NCI-H146 treated with DMSO at 0.1 percent for 48 hours (cell line): ENCODE results near the gene GDF2.

ENCODE experiments used
- DNase-seq: peaks from one replicate; lab custom pipeline; 2025; ENCODE audit not compliant: unreplicated experiment; lab: John Stamatoyannopoulos, UW

The GDF2 gene

DNA sequence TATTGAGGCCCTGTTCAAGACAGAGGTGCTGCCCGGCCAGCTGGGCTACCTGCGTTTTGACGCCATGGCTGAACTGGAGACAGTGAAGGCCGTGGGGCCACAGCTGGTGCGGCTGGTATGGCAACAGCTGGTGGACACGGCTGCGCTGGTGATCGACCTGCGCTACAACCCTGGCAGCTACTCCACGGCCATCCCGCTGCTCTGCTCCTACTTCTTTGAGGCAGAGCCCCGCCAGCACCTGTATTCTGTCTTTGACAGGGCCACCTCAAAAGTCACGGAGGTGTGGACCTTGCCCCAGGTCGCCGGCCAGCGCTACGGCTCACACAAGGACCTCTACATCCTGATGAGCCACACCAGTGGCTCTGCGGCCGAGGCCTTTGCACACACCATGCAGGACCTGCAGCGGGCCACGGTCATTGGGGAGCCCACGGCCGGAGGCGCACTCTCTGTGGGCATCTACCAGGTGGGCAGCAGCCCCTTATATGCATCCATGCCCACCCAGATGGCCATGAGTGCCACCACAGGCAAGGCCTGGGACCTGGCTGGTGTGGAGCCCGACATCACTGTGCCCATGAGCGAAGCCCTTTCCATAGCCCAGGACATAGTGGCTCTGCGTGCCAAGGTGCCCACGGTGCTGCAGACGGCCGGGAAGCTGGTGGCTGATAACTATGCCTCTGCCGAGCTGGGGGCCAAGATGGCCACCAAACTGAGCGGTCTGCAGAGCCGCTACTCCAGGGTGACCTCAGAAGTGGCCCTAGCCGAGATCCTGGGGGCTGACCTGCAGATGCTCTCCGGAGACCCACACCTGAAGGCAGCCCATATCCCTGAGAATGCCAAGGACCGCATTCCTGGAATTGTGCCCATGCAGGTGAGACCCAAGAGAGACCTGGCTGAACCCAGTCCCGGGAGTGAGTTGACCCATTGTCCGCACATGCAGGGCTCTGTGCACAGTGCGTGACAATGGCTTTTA lies 28.7 kb downstream of the GDF2 start:
- DNase-seq: no peak

DNA sequence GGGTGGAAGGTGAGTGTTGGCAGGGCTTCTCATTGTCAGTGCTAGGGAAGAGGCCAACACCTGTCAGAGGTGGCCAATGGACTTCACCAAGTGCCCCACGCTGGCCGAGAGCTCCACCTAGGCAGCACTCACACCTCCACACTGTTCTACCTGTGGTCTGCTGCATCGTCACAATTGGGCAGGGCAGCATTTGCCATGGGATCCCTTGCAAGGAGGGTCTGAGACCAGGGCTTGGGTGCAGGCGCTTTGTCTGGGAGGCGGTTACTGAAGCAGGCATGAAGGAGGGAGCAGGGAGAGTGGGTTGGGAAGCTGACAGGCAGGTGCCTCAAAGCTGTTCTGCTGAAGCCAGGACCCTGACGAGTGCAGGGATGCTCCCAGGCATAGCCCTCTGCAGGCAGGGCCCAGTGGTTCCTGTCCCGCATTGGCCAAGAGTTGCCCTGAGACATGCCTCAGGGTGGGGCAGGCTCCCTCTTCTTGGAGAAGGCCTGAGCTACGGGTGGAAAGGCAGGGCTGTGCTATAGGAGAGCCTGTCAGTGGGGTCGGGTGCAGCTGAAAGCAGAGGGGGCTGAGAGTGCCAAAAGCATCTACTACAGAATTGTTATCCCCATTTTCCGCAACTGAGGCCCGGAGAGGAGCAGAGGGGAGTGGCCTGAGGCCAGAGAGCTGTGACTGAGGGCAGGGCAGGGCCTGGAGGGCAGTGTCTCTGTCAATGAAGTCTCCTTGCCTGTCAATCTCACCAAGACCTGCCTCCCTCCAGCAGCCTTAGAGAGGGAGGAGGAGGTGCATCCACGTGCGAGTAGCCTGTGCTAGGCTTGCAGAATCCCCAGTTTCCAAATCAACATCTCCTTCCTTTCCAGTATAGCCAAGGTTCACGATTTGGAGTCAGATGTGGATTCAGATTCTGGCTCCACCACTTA lies 29.9 kb downstream of the GDF2 start:
- no peak for DNase-seq

DNA sequence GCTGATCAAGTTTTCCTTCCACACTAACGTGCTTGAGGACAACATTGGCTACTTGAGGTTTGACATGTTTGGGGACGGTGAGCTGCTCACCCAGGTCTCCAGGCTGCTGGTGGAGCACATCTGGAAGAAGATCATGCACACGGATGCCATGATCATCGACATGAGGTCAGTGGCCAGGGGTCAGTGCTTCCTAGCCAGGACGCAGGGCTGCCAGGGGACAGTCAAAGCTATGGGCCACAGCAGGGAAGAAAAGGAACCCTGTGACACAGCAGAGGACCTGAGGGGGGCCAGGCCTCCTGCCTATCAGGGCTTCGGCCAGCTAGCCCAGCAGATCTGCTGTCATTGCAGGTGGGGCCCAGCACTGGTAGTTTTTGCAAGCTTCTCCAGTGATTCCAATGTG lies 31.1 kb downstream of the GDF2 start:
- no peak for DNase-seq

DNA sequence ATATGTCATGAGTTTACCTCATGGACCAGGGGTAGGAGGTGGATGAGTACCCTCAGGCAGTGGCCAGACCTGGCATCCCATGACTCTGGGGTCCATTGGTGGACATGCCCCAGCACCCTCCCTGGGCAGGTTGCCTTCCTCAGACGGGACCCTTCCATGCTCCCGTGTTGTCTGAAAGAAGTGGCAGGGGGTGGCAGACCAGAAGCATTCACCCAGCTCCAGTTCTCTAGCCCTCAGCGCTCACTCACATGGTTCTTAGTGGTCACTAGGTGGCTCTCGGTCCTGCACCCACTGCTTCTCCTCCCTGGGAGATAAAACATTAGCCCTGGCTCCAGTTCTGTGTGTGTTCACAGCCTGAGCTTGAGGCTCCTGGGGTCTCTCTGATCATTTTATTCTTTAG lies 31.9 kb downstream of the GDF2 start:
- no peak for DNase-seq

DNA sequence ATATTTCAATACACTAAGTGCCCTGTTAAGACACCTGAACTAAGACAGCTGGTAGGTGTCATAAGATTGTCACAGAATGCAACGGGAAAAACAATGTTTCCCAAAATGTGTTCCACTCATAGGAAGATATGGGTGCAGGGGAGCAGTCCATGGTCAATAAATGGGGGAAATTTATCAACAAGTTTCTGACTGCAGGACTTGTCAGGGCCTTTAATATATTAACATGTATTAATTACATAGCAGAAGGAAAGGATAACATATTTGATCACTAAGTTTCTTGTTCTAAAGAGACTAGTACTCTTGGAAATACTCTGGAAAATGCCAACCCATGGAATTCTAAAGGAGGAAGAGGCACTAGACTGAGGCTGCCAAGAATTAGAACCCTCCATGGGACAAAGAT lies 32.6 kb downstream of the GDF2 start:
- no peak for DNase-seq

DNA sequence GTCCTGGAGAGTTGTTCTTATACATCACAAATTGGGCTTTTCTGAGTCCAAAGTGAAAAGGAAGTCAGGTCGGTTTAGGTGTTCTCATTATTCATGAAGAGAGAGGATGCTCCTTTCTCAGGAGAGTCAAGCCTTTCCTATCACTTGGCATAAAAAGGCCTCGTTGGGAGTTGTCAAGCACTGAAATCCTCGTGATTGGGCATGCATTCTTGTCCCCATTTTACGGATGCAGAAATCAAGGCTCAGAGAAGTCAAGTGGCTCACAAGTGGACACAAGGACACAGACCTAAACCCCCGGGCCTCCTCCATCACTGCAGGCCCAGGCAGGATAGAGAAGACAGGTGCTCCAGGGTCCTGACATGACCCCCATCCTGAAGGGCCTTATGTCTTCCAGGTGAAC lies 34.5 kb downstream of the GDF2 start:
- no peak for DNase-seq

DNA sequence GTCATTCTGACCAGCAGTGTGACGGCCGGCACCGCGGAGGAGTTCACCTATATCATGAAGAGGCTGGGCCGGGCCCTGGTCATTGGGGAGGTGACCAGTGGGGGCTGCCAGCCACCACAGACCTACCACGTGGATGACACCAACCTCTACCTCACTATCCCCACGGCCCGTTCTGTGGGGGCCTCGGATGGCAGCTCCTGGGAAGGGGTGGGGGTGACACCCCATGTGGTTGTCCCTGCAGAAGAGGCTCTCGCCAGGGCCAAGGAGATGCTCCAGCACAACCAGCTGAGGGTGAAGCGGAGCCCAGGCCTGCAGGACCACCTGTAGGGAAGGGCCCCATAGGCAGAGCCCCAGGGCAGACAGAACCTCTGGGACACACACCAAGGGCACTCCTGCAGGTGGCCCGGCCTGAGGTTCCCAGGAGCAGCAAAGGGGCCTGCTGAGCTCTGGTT lies 34.9 kb downstream of the GDF2 start:
- DNase-seq: no peak

DNA sequence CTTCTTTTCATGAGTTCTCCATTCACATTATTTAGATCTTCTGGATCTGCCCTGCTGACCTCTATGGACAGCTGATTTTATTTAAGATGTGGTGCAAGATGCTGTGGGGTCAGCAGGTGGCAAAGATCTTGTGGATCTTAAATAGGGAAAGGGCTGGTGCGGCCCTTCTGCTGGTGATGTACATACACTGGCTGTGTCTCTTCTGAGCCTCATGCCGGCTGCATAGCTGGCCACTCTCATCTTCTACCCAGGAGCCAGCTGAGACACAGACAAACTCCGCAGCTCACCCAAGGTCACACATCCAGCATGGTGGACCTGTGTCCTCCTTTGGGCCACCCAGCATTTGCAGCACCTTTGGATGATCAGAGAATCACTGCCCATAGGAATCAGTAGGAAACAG lies 35.7 kb downstream of the GDF2 start:
- no peak for DNase-seq

DNA sequence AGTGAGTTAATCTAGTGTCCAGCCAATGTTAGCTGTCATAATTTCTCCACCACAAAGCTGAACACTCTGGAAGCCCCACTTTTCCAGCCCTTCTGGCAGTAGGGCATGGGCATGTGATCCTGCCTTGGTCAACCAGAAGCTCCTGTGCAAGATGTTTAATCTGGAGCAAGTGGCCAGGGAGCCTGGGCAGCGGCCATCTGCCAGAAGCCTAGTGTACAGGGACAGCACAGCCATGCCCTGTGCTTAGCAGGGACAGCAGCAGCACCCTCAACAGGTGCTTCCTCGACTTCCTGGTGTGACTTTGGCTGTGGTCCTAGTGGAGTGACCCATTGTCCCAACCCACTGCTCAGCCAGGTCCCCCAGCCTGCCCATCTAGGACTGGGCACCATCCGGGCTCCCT lies 36.2 kb downstream of the GDF2 start:
- no peak for DNase-seq

DNA sequence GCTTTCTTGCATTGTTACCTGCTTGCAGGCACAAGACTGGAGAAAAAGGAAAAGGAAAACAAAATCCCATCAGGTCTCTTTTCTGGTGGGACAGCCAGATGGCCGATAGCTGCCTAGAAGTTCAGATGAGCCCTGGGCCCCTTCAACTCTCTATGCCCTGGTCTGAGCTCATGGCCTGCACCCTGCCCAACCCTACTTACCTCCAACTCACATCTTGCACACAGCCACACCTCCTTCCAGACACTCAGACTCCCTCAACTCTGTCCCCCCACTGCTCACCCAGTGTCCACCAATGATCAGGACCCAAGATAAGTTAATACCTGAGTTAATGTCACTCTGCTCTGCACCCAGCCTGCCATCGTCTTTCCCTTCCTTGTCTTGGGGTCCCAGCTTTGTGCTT lies 36.8 kb downstream of the GDF2 start:
- DNase-seq: no peak

DNA sequence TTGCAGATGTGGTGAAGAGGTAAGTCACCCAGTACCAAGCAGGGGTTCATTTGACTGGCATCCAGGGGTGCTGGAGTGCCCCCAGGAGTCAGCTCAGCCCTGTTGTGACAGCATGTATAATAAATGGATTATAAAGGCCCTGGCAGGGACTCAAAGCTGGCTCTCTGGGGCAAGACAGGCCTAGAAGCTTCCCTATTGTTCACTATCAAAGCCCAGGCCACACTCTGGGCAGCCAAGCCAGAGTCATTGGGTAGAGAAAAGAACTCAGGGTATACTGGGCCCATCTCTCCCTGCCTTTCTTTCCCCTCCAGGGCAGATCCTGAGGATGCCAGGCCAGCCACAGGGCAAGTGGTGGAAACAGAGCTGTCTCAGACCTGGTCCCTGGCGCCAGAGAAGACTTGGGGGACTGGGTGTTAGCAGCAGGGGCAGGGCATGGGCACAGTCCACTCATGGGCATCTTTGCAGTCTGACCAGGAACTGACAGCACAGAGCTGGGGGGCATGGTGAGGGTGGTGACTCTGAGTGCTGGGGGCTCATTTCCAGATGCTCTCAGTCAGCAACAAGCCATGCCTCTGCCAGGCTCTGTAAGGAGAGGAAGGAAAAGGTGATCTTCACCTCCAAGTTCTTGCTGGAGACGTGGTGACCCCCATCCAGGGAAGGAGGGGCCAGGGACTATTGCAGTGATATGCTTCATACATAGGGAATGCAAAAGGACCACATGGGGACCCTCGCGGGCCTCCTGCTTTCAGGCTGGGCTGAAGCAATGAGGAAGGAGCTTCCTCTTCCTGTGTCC lies 37.6 kb downstream of the GDF2 start:
- no peak for DNase-seq

DNA sequence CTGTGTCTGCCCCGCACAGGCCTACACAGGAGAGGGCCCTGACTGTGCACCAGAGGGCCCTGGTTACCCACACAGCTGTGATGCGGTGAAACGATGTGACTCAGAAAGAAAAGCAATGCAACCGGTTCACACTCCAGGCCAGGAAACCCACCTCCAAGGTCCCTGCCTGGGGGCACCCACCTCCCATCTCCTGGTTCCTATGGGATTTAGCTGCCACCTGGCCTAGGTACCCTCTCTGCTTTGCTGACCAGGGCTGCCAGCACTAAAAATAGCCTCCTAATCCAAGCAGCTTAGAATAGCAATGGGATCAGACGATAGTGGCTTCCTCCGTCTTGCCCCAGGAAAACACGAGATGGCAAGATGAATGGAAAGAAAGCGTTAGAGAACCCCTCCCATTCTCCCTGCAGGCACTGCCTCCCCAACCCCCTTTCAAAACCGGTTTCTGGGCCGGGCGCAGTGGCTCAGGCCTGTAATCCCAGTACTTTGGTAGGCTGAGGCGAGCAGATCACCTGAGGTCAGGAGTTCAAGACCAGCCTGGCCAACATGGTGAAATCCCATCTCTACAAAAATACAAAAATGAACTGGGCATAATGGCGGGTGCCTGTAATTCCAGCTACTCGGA lies 38.3 kb downstream of the GDF2 start:
- no peak for DNase-seq

DNA sequence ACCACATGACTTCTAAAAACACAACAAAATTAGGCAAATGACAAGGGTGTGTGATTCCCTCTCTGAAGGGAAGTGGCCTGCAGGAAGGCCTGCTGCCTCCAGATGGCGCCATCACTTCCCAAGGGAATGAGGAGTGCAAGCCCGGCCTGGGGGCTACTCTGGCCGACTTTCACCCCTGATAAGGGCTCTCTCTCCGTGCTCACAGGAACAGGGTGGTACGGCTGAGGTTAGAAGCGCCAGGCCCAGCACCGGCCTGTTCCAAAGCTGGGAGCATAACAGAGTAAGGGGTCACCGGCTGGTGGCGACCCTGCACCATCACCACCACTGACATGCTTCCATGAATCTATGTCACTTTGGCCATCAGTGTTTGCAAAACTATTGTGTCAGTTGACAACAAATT lies 39.0 kb downstream of the GDF2 start:
- no peak for DNase-seq

DNA sequence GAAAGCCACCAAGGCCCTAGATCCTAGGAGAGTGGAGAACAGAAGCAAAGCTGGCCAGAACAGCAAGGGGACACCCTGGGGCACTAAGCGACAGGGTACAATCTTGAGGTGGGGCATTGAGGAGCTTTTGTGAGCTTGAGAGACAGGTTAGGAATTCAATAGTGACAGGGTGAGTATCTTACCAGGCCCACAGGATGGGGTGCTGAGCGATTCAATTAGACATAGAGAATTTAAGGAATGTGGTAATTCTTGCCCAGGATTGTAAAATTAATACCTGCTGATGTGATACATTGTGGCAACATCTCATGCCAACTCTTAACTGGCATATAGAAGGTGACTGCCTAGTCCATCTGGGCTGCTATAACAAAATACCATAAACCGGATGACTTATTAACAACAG lies 39.9 kb downstream of the GDF2 start:
- DNase-seq: no peak

DNA sequence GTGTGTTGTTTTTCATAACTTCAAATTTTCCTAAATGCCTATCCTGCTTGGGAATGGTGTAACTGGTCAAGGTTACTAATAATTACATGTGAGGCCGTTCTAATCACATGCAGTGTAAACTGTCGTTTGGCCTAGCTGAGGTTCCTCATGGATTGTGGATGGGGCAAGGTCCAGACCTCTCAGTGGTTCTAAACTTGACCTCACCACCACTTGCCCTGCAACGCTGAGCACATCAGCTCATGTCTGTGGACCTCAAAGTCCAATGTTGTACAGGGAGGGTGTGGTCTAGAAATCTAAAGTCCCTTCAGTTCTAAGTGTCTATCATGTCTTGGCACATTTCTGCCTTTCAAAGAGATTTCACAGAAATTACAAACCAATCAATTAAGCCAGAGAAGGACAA lies 41.5 kb downstream of the GDF2 start:
- no peak for DNase-seq

DNA sequence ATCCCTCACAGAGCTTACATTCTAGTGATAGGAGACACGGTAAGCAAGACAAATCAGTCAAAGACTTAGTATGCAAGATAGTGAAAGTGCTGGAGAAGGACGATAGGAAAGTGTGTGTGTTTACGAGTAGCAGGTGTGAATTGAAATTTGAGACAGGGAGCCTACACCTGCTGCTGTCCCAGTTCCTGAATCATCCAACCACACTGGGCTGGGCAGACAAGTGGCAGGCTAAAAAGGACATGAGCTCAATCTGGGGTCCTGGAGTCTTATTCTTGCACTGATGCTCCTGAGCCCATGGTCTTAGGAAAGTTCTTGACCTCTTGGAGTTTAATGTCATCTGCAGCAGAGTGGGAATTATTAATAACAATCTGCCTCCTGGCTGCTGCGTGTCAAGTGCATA lies 42.1 kb downstream of the GDF2 start:
- peak; percentile 74 for DNase-seq

DNA sequence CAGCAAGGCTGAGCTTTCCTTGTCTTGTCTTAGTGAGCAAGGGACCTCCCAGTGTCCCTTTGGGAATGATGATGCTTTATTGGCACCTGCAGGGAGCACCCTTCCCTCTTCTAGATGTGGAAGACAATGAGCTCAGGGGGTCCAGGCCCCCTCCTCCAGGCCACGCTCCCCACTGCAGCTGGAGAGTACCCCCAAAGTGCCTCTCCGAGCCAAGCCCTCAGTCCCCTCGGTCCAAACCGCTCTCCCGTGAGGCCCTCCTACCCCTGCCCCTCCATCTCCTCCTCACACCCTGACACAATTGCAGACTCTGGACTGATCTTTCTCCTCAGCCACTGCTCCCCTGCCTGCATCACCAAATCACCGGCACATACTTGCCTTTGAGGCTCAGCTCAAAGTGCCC lies 42.7 kb downstream of the GDF2 start:
- no peak for DNase-seq

DNA sequence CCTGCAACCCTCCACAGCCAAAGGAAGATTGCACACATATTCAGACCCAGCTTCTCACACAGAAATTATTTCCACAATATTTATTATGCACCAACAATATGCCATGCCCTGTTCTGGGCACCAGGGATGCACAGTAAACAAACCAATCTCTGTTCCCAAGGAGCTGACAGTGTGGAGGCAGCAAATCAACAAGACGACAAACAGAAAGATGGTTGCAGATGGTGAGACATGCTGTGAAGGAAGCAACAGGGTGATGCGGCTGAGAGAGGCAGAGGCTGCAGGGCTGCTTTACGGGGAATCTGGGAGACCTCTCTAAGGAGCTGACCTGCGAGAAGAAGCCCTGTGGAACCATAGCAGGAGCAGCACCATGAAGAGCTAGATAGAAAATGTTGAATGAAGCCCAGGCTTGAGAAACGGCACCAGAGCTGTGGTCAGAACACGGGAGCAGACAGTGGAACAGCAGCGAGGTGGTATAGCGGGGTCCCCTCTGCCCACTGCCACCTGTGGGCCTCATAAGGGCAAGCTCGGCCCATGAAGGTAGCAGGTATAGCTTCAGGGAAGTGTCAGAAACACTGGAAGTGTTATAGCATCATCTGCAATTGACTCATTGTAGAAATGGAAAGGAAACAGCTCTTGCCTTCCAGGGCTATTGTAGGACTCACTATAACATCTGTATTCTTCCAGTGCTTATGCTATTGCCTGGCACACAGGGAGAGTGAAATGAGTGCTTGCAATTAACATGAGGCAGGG lies 43.4 kb downstream of the GDF2 start:
- no peak for DNase-seq

DNA sequence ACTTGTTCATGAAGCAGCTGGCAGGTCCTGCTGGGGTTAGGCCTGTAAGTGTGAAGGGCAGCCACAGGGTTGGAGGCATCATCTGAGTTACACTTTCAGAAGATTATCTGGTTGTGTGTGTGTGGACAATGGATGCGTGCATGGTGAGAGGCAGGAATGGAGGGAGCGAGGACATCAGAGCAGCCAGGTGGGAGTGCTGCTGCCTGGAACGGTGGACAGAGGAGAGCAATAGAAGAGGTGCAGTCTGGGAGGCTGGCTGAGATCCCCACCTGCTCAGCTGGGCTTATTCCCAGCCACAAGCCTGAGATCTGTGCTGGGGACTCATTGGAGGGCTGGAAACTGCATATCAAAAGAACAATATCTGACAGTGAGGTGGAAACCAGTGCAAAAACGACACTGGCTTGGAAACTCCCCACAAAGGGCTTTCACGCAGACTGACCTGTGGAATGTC lies 44.0 kb downstream of the GDF2 start:
- no peak for DNase-seq
